Right lobe of liver (tissue), 4 donors: ENCODE measurements around the gene TH.

Experiments used
- POLR2A ChIP-seq: fragments of 450-650 bp; IDR thresholded peaks from one replicate; pipeline ENCODE4 v1.6.1; 2017; ENCODE audit warnings: antibody characterized with exemption, mild to moderate bottlenecking
- TF ChIP-seq, protein P1 (sequence below), 4 donors: fragments of 200-600 bp in 3 of 4; fragments of 450-650 bp in 1 of 4; IDR thresholded peaks; one replicate each; pipeline versions ENCODE4 v1.5.1 to v1.8.0; 2016 to 2022; ENCODE audit warnings: antibody characterized with exemption in 4 of 4, mild to moderate bottlenecking in 2 of 4
- donor health status: DM: no; HTN: no; CAD: no.
- donor health status: DM: no; HTN: no; CAD: no.
- donor health status: DM: no; HTN: yes; CAD: no.

DNA sequence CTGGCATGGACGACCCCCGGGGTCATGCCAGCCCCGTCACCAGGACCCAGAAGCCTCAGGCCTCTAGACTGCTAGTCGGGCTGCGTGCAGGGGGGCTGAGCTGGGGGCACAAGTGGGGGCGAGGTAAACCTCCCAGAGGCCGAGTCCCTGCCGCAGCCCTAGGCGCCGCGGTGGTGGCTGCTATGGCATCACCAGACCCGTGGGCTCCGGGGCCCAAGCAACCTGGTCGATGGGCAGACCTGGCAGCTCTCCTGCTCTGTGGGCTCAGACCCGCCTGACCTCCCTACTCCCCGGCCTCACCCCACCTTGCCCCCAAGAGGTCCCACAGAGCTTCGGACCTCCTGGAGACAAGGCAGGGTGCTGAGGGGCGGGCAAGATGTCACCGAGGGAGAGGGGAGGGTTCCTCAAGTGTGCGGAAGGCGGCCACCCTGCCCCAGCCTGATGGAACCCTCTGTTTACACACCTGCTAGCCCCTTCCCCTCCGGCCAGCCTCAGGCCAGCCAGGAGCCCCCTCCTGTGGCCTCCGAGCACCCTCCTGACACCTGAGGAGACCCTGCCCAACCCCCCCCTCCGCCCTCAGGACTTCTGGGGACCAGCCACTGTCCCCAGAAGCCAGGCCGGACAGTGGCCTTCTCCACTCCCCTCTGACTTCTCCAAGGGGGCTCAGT, 41.8 kb downstream of the TH start:
- TF ChIP-seq, protein P1, sequence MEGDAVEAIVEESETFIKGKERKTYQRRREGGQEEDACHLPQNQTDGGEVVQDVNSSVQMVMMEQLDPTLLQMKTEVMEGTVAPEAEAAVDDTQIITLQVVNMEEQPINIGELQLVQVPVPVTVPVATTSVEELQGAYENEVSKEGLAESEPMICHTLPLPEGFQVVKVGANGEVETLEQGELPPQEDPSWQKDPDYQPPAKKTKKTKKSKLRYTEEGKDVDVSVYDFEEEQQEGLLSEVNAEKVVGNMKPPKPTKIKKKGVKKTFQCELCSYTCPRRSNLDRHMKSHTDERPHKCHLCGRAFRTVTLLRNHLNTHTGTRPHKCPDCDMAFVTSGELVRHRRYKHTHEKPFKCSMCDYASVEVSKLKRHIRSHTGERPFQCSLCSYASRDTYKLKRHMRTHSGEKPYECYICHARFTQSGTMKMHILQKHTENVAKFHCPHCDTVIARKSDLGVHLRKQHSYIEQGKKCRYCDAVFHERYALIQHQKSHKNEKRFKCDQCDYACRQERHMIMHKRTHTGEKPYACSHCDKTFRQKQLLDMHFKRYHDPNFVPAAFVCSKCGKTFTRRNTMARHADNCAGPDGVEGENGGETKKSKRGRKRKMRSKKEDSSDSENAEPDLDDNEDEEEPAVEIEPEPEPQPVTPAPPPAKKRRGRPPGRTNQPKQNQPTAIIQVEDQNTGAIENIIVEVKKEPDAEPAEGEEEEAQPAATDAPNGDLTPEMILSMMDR (IDR thresholded peaks at IDR 0.05), result no peak
- TF ChIP-seq POLR2A, result no peak
